K562 (cell line): ENCODE results near the gene TNFAIP1. TPM values are rescaled to one million over a fixed set of nuclear protein-coding genes. Genes with fewer than 3 reads are reported as not detected.

Source experiments
- ATAC-seq: fragments of 200-7000 bp; cut with Tn5 transposase; 3 replicates; pipeline ENCODE4 v1.9.1; 2020; ENCODE audit warnings: moderate library complexity
- BruUV-seq: library from RNA; stranded (reverse); fragments of 400-500 nt; replicated peaks from 2 replicates; lab custom pipeline; 2021; lab: Mats Ljungman, UMichigan
- CTCF ChIA-PET: fragments of 300-600 bp; formaldehyde crosslinking; extraction: SDS; loops from one replicate; lab custom pipeline; 2021; ENCODE audit warnings: low intra/inter-chr PET ratio; lab: Yijun Ruan, JAX
- POLR2A ChIA-PET: fragments of 300-600, 350-650 bp; sonication (Branson Sonifier 250); formaldehyde crosslinking; extraction: SDS; loops from one replicate; lab custom pipeline; 2021; ENCODE audit warnings: antibody characterized with exemption, inconsistent platforms; lab: Yijun Ruan, JAX
- DNase-seq, 4 experiments: peaks; one replicate each; pipeline versions ENCODE4 v3.0.0 to v3.0.0-alpha.2; 2011 to 2018; ENCODE audit warnings: low spot score in 3 of 4, mixed read lengths in 3 of 4; ENCODE audit errors: extremely low read depth in 1 of 4
- FAIRE-seq: peaks from 2 replicates; lab custom pipeline; 2011; peaks lifted over from hg19 to GRCh38; lab: Jason Lieb, UNC
- H2AFZ ChIP-seq: 2 replicates; pipeline ENCODE4 v1.6.0; 2011; ENCODE audit warnings: low read depth, low read length, control low read depth, inconsistent platforms
- H3K27ac ChIP-seq: fragments of 200-600 bp; 3 replicates; pipeline ENCODE4 v1.8.0; 2011; ENCODE audit warnings: low read depth, mild to moderate bottlenecking, control low read depth, inconsistent platforms, low read length, moderate library complexity, mixed read lengths; ENCODE audit errors: extremely low read depth
- H3K27me3 ChIP-seq, 2 experiments: fragments of 300-600 bp in 1 of 2; 2 replicates in 1 of 2; 3 replicates in 1 of 2; pipeline versions ENCODE4 v1.6.0 to v1.8.0; 2011; ENCODE audit warnings: inconsistent platforms in 2 of 2, low read length in 2 of 2, mild to moderate bottlenecking in 1 of 2, mixed read lengths in 1 of 2, moderate library complexity in 1 of 2; ENCODE audit not compliant: control insufficient read depth in 2 of 2, insufficient read depth in 2 of 2
- H3K36me3 ChIP-seq: fragments of 300-600 bp; 3 replicates; pipeline ENCODE4 v1.8.0; 2011; ENCODE audit warnings: mild to moderate bottlenecking, low read length, inconsistent platforms; ENCODE audit not compliant: control insufficient read depth, insufficient read depth
- H3K4me1 ChIP-seq, 2 experiments: fragments of 200-600 bp in 1 of 2; replicated peaks in 1 of 2; 2 replicates in 1 of 2; 3 replicates in 1 of 2; pipeline versions ENCODE4 v1.5.1 to v1.8.0; 2011; ENCODE audit warnings: inconsistent platforms in 2 of 2, low read length in 2 of 2, mild to moderate bottlenecking in 1 of 2, mixed read lengths in 1 of 2, moderate library complexity in 1 of 2; ENCODE audit not compliant: control insufficient read depth in 2 of 2, insufficient read depth in 2 of 2
- H3K4me2 ChIP-seq: 2 replicates; pipeline ENCODE4 v1.6.1; 2011; ENCODE audit warnings: low read length, control low read depth, inconsistent platforms, mixed read lengths; ENCODE audit not compliant: insufficient read depth
- H3K4me3 ChIP-seq: fragments of 200-600 bp; sonication (generic), shearing (Covaris generic); 2 replicates; pipeline ENCODE4 v1.5.1; 2016; ENCODE audit warnings: control low read depth, inconsistent platforms
- H3K79me2 ChIP-seq: fragments of 200-600 bp; 3 replicates; pipeline ENCODE4 v1.8.0; 2011; ENCODE audit warnings: low read length, inconsistent platforms; ENCODE audit not compliant: control insufficient read depth, insufficient read depth
- H3K9ac ChIP-seq, 2 experiments: 2 replicates each; pipeline versions ENCODE4 v1.6.0 to v1.6.1; 2011; ENCODE audit warnings: low read depth in 2 of 2, low read length in 2 of 2, control low read depth in 1 of 2, inconsistent platforms in 1 of 2, mild to moderate bottlenecking in 1 of 2, mixed read lengths in 1 of 2; ENCODE audit not compliant: insufficient read depth in 1 of 2
- H3K9me1 ChIP-seq: one replicate; pipeline ENCODE4 v1.6.0; 2011; ENCODE audit warnings: inconsistent platforms, mild to moderate bottlenecking, low read length, moderate library complexity; ENCODE audit not compliant: control insufficient read depth, insufficient read depth
- H3K9me3 ChIP-seq: replicated peaks from 2 replicates; pipeline ENCODE4 v1.5.1; 2011; ENCODE audit warnings: low read depth, low read length, inconsistent platforms; ENCODE audit not compliant: control insufficient read depth, insufficient read depth
- H4K20me1 ChIP-seq: replicated peaks from 2 replicates; pipeline ENCODE4 v1.6.1; 2011; ENCODE audit warnings: low read length, inconsistent platforms, mixed read lengths; ENCODE audit not compliant: control insufficient read depth, insufficient read depth
- ARID3A ChIP-seq: IDR thresholded peaks from 2 replicates; pipeline ENCODE4 v1.6.1; 2012; ENCODE audit warnings: low read depth, low read length, improper control_type of control experiment, borderline replicate concordance
- CTCF ChIP-seq, 3 experiments: IDR thresholded peaks in 2 of 3; conservative IDR thresholded peaks in 1 of 3; 2 replicates each; pipeline ENCODE4 v1.5.1; 2011 to 2012; ENCODE audit warnings: low read length in 3 of 3, mild to moderate bottlenecking in 3 of 3, control low read depth in 2 of 3, improper control_type of control experiment in 1 of 3, inconsistent platforms in 1 of 3, low read depth in 1 of 3, mixed read lengths in 1 of 3, moderate library complexity in 1 of 3; ENCODE audit not compliant: insufficient read depth in 2 of 3
- L3MBTL2 ChIP-seq: fragments of 450-650 bp; IDR thresholded peaks from 2 replicates; pipeline ENCODE4 v1.6.1; 2016; ENCODE audit warnings: mild to moderate bottlenecking, moderate library complexity
- NFE2 ChIP-seq: IDR thresholded peaks from 2 replicates; pipeline ENCODE4 v1.6.1; 2014; ENCODE audit warnings: antibody characterized with exemption, low read depth
- RAD21 ChIP-seq, 2 experiments: fragments of 250-450 bp in 1 of 2; fragments of 450-650 bp in 1 of 2; sonication (Bioruptor Pico) in 1 of 2; formaldehyde crosslinking in 1 of 2; IDR thresholded peaks in 1 of 2; conservative IDR thresholded peaks in 1 of 2; 2 replicates each; pipeline versions ENCODE4 v1.4.0 to v1.8.0; 2020 to 2022; ENCODE audit warnings: mild to moderate bottlenecking in 2 of 2, moderate library complexity in 1 of 2
- U2AF2 ChIP-seq: fragments of 200-400 bp; formaldehyde crosslinking; optimal IDR thresholded peaks from 2 replicates; pipeline ENCODE3; 2017; ENCODE audit warnings: low read depth, mild to moderate bottlenecking, low read length
- ZBTB33 ChIP-seq: sonication (generic); formaldehyde crosslinking; IDR thresholded peaks from 2 replicates; pipeline ENCODE4 v1.8.1; 2023; ENCODE audit warnings: mild to moderate bottlenecking, missing genetic modification reagents
- WGBS: fragments of 100-300 bp; shearing (Covaris generic); methylation state at CpG from one replicate; pipeline ENCODE4 v1.1.6; 2016; ENCODE audit warnings: low coverage, mixed read lengths; ENCODE audit not compliant: insufficient coverage; ENCODE audit errors: missing lambda C conversion rate; 5-methylcytosine and 5-hydroxymethylcytosine counted together
- in situ Hi-C: fragments of 300-500 bp; cut with MboI; formaldehyde crosslinking; loops from 4 replicates; pipeline ENCODE4 v1.15.0; 2018; ENCODE audit warnings: inconsistent platforms, mixed read lengths
- intact Hi-C: fragments of 100-400 bp; cut with micrococcal nuclease; formaldehyde crosslinking; loops from 2 replicates; pipeline ENCODE4 v1.14.2; 2022
- polyA plus RNA-seq, 8 experiments: library from polyadenylated mRNA; depleted of rRNA in 4 of 8; stranded (reverse) in 5 of 8; unstranded in 3 of 8; fragments of >200 nt; fragmentation: Nextera tagmentation in 2 of 8; fragmentation: Illumina TruSeq in 1 of 8; extraction: Ambion mirVana in 2 of 8; extraction: Trizol in 1 of 8; gene quantifications; 2 replicates each; pipeline versions ENCODE4 v1.2.1 to v1.2.3, GENCODE V29; 2011 to 2014; ENCODE audit warnings: inconsistent platforms in 1 of 8, missing spikeins in 1 of 8
- total RNA-seq, 7 experiments: library from RNA; depleted of rRNA in 6 of 7; stranded (reverse); fragments of >200 nt in 6 of 7; fragmentation: Illumina TruSeq in 2 of 7; extraction: Trizol in 2 of 7; gene quantifications; 2 replicates each; pipeline versions ENCODE4 v1.2.1 to v1.2.3, GENCODE V29; 2011 to 2021; ENCODE audit warnings: low replicate concordance in 1 of 7

TNFAIP1 gene
- total and polyA plus RNA-seq, 9 of the 15 experiments (the other 6 are each of a cell fraction or from before 2014, with no cell fraction given), result 2.1 to 20.1 (median 8.2) TPM

GRCh38 chr17:28381141-28381825 is 45.7 kb downstream of the TNFAIP1 start:
- intact Hi-C loops, result loop anchor here (5.0 kb wide), 1 partner anchor 36 kb away; no protein-coding TSS in a partner anchor
- no peak overlapping the region for H3K27ac ChIP-seq
- FAIRE-seq, result peak; percentile 26
- 63% methylated on average over 32 of the region's 72 CpGs for WGBS
- ATAC-seq, result peak; percentile 85
- ChIA-PET CTCF (interaction anchor here (0.8 kb wide), 1 partner anchor 34 kb away, joined by 3 read pairs; no protein-coding TSS in a partner anchor), POLR2A (interaction anchor here (1.0 to 1.9 kb wide), 3 partner anchors 11 to 24 kb away, joined by 3 to 6 read pairs (median 4); partner anchors contain the start of genes POLDIP2 and VTN)
- no peak overlapping the region; a peak in 1 of 4 replicates for H3K9ac ChIP-seq
- no TSS peak for BruUV-seq
- no peaks in the 10 kb centered on the region for H3K9me1 ChIP-seq
- in situ Hi-C loops, result no loop called here
- H3K36me3 ChIP-seq, result no peaks in the 10 kb centered on the region
- H2AFZ ChIP-seq, result no peak overlapping the region
- H3K79me2 ChIP-seq, result no peaks in the 10 kb centered on the region
- H4K20me1 ChIP-seq, result no peaks in the 10 kb centered on the region
- H3K27me3 ChIP-seq, result peaks cover 11 to 32% of the 10 kb centered on the region in 2 experiments; a peak in 3 of 5 replicates
- H3K4me1 ChIP-seq, result peaks cover 3 to 21% of the 10 kb centered on the region in 2 experiments; a peak in 4 of 5 replicates
- H3K4me2 ChIP-seq, result no peak overlapping the region
- DNase-seq, result peak in 2 of 4 experiments; percentile 20 to 54
- H3K4me3 ChIP-seq, result no peak overlapping the region
- H3K9me3 ChIP-seq, result no peaks in the 10 kb centered on the region
- TF ChIP-seq ARID3A (no peak), ZBTB33 (peak; percentile 85), NFE2 (no peak), L3MBTL2 (peak; percentile 32; the same call in 1 of the 2 replicates), RAD21 (CRISPR knock-in tag; conservative IDR thresholded peaks at IDR 0.05 in 1 of 2, IDR thresholded peaks at IDR 0.05 in 1 of 2) (peak in 1 of 2 experiments; percentile 55; a peak in 2 of 4 replicates), U2AF2 (no peak), CTCF (IDR thresholded peaks at IDR 0.05 in 2 of 3, conservative IDR thresholded peaks at IDR 0.05 in 1 of 3; ENCODE audit: insufficient read depth in 2 of 3, low read depth in 1 of 3, low read length in 3 of 3) (peak; percentile 56 to 75 (median 57))
